ENCODE data around the gene EMID1.
"Not testable (repeated sequence)": the region's sequence is repeated elsewhere in the genome, so short reads cannot be mapped to it uniquely, and the experiment has no call there.

The EMID1 gene

DNA sequence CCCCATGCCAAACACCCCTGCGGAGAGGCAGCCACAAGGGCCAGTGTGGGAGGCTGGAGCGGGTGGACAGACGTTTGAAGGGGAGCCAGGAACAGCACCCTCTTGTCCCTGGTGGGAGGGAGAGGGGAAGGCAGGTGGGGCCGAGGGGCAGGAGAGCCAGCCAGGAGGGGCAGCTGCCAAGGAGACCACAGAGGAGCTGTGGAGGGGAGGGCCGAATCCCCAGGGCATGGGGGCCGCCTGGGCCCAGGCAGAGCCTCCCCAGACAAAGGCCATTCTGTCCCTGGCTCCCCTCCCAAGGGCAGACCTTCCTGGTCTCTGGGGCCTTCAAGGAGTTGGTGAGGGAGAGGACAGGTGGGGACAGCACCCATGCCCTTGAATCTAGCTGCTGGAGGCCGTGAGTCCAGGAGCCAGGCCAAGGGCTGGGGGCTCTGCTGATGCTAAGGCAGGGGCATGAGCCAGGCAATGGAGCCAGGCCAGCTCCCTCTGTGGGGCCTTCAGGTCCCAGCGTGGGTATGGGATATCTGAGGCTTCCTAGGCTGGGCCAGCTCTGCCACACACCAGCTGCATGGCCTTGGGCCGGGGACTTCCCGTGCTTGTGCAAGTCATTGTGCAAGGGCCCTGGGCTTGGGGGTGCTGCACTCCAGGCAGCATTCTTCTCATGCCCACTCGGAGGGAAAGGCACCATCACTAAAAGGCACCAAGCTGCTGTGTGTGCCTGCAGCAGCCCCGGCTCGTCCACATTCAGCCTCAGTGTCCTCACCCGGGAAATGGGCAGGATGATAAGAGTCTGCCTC lies 11.4 kb downstream of the EMID1 start:
- ATAC-seq (replicated peaks; ENCODE audit: extremely low read depth, poor library complexity, severe bottlenecking) (no peak), DNase-seq (ENCODE audit: low spot score in 2 of 2) (no peak)
- no peaks in the 10 kb centered on the region for H3K27me3 Mint-ChIP-seq
- H3K9me3 Mint-ChIP-seq: no peaks in the 10 kb centered on the region
- no peaks in the 10 kb centered on the region for H3K4me1 Mint-ChIP-seq
- H3K27ac Mint-ChIP-seq (ENCODE audit: low read depth): no peak overlapping the region
- H3K36me3 Mint-ChIP-seq (ENCODE audit: insufficient read depth): no peaks in the 10 kb centered on the region
- H3K4me3 Mint-ChIP-seq: no peak overlapping the region

DNA sequence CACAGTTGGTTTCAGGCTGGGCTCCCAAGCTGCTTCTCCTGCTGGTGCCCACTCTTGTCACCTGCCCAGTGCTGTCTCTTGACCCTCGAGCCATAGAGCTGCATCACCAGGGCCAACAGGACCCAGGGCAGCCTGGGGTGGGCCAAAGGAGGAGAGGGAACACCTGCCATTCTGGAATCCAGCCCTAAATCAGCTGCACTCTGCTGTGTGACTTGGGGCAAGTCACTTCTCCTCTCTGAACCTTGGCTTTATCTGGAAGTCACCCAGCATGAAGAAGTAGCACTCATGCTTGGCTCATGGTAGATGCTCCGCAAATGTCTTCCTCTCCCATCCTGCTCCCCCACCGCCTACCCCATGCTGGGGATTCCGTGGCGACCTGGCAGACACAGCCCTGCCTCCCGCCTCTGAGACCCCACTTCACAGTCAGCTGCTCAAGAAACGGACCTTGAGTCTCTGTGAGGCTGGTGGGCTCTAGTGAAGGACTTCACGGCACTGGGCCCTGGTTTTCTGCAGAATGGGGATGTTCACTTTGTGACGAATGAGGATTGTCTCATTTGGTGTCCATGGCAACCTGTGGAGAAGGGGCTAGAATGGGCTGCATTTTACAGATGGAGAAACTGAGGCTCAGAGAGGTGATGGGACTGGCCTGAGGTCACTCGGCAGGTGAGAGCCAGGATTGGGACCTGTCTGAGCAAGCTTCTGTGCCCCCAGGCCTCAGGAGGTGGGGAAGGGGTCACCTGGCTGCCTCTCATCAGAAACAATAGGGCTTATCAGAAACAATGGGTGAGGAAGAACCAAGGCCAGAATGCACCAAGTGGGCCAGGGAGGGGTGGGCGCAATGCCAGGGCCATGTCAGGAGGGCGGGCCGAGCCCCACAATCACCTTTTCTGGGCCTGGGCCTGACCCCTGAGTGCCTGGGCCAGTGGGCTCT lies 12.4 kb downstream of the EMID1 start:
- H3K4me3 Mint-ChIP-seq: no peak overlapping the region
- H3K4me1 Mint-ChIP-seq: no peaks in the 10 kb centered on the region
- no peaks in the 10 kb centered on the region for H3K27me3 Mint-ChIP-seq

DNA sequence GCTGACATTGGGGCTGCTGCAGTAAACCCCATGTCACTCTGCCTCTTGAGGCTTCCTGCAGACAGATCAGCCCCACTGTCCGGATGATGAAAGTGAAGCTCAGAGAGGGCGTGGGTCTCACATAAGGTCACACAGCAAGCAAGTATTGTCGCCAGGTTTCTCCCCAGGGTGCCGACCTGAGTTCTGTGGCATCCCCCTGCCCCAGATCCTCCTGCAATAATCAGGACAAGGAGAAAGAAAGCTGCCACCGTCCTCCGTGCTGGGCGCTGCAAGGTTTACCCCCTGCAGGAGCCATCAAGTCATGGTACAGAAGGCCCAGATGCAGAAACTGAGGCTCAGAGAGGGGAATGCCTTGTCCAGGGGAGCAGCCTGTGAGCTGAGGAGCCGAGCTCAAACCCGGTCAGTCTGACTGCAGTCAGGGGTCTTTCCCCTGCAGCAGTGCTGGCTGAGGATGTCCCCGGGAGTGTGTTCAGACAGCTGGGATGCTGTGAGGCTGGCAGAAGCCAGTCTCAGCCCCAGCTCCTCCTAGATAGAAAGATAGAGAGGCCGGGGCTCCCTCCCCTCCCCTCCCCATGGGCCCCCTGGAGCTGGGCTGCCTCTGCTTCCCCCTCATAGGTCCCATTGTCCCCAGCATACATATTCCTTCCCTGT lies 13.2 kb downstream of the EMID1 start:
- Mint-ChIP-seq H3K4me3 (no peak overlapping the region), H3K9me3 (no peaks in the 10 kb centered on the region), H3K27ac (ENCODE audit: low read depth) (no peak overlapping the region), H3K36me3 (ENCODE audit: insufficient read depth) (no peaks in the 10 kb centered on the region), H3K27me3 (no peaks in the 10 kb centered on the region), H3K4me1 (no peaks in the 10 kb centered on the region)
- ATAC-seq (replicated peaks; ENCODE audit: extremely low read depth, poor library complexity, severe bottlenecking) (no peak), DNase-seq (ENCODE audit: low spot score in 2 of 2) (no peak)

More for the DNA sequence above, 12.4 kb downstream of the EMID1 start:
- no peak overlapping the region for H3K27ac Mint-ChIP-seq (ENCODE audit: low read depth)
- H3K9me3 Mint-ChIP-seq: no peaks in the 10 kb centered on the region
- DNase-seq (ENCODE audit: low spot score in 2 of 2): no peak
- ATAC-seq (replicated peaks; ENCODE audit: extremely low read depth, poor library complexity, severe bottlenecking): no peak
- H3K36me3 Mint-ChIP-seq (ENCODE audit: insufficient read depth): no peaks in the 10 kb centered on the region

DNA sequence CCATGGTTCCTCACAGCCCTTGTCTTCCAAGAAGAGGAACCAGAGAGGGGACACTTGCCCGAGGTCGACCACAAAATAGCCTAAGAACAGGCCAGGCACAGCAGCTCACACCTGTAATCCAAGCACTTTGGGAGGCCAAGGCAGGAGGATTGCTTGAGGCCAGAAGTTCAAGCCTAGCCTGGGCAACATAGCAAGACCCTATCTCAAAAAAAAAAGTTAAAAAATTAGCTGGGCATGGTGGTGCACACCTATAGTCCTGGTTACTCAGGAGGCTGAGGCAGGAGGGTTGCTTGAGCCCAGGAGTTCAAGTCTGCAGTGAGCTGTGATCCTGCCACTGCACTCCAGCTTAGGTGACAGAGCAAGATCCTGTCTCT lies 13.7 kb downstream of the EMID1 start:
- ATAC-seq (replicated peaks; ENCODE audit: extremely low read depth, poor library complexity, severe bottlenecking); H3K36me3 Mint-ChIP-seq (ENCODE audit: insufficient read depth); DNase-seq (ENCODE audit: low spot score in 2 of 2); H3K4me3 Mint-ChIP-seq; H3K27ac Mint-ChIP-seq (ENCODE audit: low read depth); H3K27me3 Mint-ChIP-seq; H3K4me1 Mint-ChIP-seq; H3K9me3 Mint-ChIP-seq: not testable (repeated sequence)

DNA sequence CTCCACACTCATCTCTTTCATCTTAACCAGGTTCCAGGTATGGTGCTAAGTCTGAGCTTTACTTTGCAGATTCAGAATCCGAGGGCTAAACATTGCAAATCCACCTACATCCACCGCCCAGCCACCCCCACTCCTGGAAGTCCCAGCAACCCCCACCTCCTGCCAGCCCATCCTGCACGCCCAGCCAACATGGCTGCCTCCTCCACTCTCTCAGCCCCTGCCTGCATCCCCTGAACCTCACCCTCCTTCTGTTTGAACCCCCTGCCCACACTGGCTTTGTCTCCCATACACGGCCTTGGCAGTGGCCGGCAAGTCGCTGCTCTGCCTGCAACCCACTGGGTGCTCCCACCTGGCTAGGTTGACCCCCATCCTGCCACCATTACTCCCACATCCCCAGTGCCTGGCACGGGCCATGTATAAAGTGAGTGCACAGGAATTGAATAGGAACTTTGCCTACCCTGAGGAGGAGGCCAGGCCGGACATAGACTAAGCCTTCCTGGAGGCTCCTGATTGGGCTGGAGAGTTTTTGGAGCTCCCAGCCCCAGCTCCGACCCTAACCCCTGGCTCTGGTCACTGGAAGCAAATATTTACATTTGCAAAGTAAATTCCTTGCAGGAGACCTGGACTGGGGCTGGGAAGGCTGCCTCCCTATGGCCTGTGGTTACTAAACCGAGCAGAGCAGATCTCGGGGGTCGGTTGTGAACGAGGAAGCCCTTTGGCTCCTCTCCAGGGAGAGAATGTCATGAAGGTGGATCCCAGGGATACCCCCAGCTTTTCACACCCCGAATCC lies 14.4 kb downstream of the EMID1 start:
- DNase-seq (ENCODE audit: low spot score in 2 of 2): no peak
- Mint-ChIP-seq H3K9me3 (no peaks in the 10 kb centered on the region), H3K4me3 (no peak overlapping the region), H3K27ac (ENCODE audit: low read depth) (no peak overlapping the region), H3K27me3 (no peaks in the 10 kb centered on the region), H3K36me3 (ENCODE audit: insufficient read depth) (no peaks in the 10 kb centered on the region), H3K4me1 (no peaks in the 10 kb centered on the region)
- ATAC-seq (replicated peaks; ENCODE audit: extremely low read depth, poor library complexity, severe bottlenecking): no peak

DNA sequence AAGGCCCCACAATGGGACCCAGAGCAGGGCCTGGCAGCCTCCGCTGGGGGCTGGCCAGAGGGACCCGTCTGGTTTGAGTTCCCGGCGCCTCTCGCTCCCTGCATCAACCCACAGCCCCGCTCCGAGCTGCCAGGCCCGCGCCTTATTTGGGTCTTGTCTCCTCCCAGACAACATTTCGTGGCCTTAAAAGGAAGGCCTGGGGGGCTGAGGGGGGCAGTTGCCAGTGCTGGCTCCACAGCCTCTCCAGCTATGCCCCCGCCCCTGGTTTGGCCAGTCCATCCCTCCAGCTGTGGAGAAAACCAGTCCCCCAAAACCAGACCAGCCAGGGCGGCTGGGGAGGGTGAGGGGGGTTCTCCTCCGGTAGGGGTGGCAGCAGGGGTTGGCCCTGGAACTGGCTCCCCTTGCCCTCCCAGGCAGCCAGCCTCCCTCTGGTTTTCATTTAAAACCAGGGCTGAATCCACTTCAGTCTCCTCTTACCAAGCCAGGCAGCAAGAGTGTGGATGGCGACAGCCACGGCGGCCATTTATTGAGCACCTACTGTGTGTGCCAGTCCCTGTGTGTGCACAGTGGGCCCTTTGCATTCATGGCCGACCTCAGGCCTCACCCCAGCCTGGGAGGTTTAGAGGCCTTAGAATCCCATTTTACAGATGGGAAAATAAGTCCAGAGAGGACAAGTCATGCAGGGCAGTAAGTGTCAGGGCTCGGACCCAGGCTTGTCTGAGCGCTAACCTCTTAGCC lies 18.6 kb downstream of the EMID1 start:
- no peaks in the 10 kb centered on the region for H3K4me1 Mint-ChIP-seq
- no peak for ATAC-seq (replicated peaks; ENCODE audit: extremely low read depth, poor library complexity, severe bottlenecking)
- no peaks in the 10 kb centered on the region for H3K36me3 Mint-ChIP-seq (ENCODE audit: insufficient read depth)
- H3K27ac Mint-ChIP-seq (ENCODE audit: low read depth): no peak overlapping the region
- no peak overlapping the region for H3K4me3 Mint-ChIP-seq
- H3K9me3 Mint-ChIP-seq: no peaks in the 10 kb centered on the region
- H3K27me3 Mint-ChIP-seq: peaks cover 8% of the 10 kb centered on the region
- DNase-seq (ENCODE audit: low spot score in 2 of 2): no peak

DNA sequence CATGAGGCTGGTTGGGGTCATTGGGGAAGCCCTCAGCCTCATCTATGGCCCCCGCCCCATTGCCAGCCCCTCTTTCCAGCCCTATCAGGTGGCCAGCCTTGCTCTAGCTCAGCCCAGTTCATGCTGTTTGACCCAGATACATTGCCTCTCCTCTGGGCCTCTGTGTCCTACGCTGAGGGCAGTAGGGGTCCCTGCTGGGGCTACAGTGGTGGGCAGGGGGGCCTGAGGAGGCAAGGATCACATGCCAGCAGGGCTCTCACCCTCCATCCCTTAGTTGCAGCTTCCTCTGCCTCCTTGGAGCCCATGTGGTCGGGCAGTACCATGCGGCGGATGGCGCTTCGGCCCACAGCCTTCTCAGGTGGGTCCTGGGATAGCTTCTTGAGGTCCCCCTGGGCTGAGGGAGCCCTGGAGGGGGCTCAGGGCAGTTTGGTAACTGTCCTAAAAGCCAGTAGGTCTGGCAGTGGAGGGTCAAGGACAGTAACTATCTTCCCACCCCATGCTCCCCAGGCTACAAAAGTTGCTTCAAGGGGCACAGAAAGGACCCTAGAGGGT lies 19.2 kb downstream of the EMID1 start:
- Mint-ChIP-seq H3K36me3 (ENCODE audit: insufficient read depth) (no peaks in the 10 kb centered on the region), H3K27ac (ENCODE audit: low read depth) (no peak overlapping the region), H3K4me1 (no peaks in the 10 kb centered on the region), H3K27me3 (peaks cover 8% of the 10 kb centered on the region), H3K4me3 (no peak overlapping the region), H3K9me3 (no peaks in the 10 kb centered on the region)
- no peak for DNase-seq (ENCODE audit: low spot score in 2 of 2)
- ATAC-seq (replicated peaks; ENCODE audit: extremely low read depth, poor library complexity, severe bottlenecking): no peak

DNA sequence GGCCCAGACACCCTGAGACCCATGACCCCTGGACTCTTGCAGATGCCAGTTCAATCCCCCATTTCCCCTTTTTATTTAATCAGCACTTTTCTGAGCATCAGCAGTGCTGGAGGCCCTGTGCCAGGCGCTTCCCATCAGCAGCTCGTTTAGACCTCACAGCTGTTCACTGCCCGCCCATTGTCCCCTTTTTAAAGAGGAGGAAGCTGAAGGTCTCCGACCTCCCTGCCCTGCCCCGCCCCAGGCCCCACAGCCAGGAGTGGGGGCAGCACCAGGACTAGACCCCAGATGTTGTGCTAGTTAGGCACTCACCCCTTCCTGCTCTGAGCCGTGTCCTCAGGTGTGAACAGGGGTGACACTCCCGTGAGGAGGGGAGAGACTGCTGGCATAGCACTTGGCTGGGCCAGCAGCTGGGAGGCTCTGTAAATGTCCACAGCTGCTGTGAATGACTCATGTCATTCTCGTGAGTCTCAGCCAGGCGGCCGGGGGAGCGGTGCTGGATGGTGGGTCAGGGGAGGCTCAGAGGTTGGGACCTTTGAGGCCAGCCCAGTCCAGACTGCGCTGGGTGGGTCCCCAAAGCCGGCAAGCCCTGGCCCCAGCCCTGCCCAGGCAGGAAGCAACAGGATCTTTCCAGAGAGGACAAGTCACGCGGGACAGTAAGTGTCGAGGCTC lies 19.9 kb downstream of the EMID1 start:
- H3K27ac Mint-ChIP-seq (ENCODE audit: low read depth): no peak overlapping the region
- H3K27me3 Mint-ChIP-seq: peaks cover 8% of the 10 kb centered on the region
- ATAC-seq (replicated peaks; ENCODE audit: extremely low read depth, poor library complexity, severe bottlenecking) (no peak), DNase-seq (ENCODE audit: low spot score in 2 of 2) (no peak)
- no peaks in the 10 kb centered on the region for H3K36me3 Mint-ChIP-seq (ENCODE audit: insufficient read depth)
- no peaks in the 10 kb centered on the region for H3K4me1 Mint-ChIP-seq
- no peak overlapping the region for H3K4me3 Mint-ChIP-seq
- H3K9me3 Mint-ChIP-seq: no peaks in the 10 kb centered on the region

DNA sequence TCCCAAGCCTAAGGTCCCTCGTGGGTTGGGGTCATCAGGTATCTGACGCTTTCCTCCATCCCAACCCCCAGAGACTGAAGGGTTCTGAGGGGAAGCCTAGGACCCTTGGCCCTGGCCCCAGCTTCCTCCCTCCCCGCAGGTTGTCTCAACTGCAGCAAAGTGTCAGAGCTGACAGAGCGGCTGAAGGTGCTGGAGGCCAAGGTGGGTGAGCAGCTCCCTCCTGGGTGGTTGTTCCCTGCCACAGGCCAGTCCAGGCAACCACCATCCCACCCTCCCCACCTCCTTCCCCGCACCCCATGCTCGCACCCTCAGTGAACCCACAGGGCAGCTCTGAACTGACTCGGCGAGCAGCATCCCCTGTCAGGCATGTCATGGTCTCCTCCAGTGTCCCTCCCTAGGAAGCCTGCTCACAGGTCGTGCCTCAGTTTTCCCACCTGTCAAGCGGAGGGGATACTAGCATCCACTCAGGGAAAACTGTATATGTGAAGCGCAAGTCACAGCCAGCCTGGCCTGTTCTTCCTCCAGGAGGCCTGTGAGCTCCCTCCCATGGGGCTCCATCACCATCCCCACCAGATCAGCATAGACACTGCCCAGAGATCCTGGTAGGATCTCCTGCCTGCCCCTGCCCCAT lies 20.8 kb downstream of the EMID1 start:
- no peak for ATAC-seq (replicated peaks; ENCODE audit: extremely low read depth, poor library complexity, severe bottlenecking)
- Mint-ChIP-seq H3K4me3 (no peak overlapping the region), H3K27ac (ENCODE audit: low read depth) (no peak overlapping the region), H3K9me3 (no peaks in the 10 kb centered on the region), H3K36me3 (ENCODE audit: insufficient read depth) (no peaks in the 10 kb centered on the region), H3K27me3 (peaks cover 8% of the 10 kb centered on the region), H3K4me1 (no peaks in the 10 kb centered on the region)
- no peak for DNase-seq (ENCODE audit: low spot score in 2 of 2)

DNA sequence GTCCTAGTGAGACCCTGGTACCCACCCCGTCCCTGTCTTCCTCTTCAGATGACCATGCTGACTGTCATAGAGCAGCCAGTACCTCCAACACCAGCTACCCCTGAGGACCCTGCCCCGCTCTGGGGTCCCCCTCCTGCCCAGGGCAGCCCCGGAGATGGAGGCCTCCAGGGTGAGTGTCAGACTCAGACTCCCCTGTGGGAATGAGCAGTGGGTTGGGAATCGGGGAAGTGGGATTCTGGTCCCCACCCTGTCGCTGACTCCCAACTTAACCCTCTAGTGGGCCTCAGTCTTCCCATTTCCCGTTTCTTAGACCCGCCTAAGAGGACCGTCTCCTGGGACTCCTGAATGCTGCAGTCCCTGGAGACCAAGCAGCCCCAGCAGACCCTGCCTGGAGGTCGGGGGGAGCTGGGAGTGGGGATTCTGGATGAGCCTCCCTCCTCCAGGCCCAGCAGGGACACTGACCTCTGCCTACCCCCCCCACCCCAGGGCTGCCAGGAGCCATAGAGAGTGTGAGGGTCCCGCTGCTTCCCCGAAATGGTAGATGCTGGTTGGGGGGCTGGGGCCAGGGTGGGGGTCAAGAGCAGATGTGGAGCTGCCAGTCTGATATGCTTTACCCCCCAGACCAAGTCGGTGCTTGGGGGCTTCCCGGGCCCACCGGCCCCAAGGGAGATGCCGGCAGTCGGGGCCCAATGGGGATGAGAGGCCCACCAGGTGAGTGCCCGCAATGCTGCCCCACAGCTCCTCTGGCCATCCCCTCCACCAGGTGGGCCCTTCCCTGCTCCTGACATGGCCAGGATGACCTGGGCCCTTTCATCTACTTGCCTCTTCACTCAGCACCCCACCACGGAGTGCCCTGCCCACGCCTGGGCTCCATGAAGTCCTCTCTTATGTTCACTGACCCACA lies 25.5 kb downstream of the EMID1 start:
- Mint-ChIP-seq H3K9me3 (peaks cover 6% of the 10 kb centered on the region), H3K4me3 (no peak overlapping the region), H3K27me3 (peaks cover 8% of the 10 kb centered on the region), H3K36me3 (ENCODE audit: insufficient read depth) (peaks cover 1% of the 10 kb centered on the region), H3K4me1 (no peaks in the 10 kb centered on the region), H3K27ac (ENCODE audit: low read depth) (no peak overlapping the region)
- ATAC-seq (replicated peaks; ENCODE audit: extremely low read depth, poor library complexity, severe bottlenecking) (no peak), DNase-seq (ENCODE audit: low spot score in 2 of 2) (no peak)

All from central memory CD8-positive, alpha-beta T cell (primary cell).